Muscle of leg (tissue), 11 donors: ENCODE results near the gene SCAF11. TPM values are rescaled to one million over a fixed set of nuclear protein-coding genes. Genes with fewer than 3 reads are reported as not detected.
A peak's percentile ranks its signal among the peaks of the same experiment; 100 is the strongest.

Experiments used
- DNase-seq: peaks from one replicate; pipeline ENCODE4 v3.0.0; 2013
- H3K27ac ChIP-seq: one replicate; pipeline ENCODE4 v1.5.1; 2013; ENCODE audit warnings: mild to moderate bottlenecking, low read length, control low read depth
- H3K27me3 ChIP-seq: one replicate; pipeline ENCODE4 v1.6.1; 2013; ENCODE audit warnings: low read length; ENCODE audit not compliant: control insufficient read depth, insufficient read depth
- H3K36me3 ChIP-seq: one replicate; pipeline ENCODE4 v1.6.1; 2013; ENCODE audit warnings: low read length; ENCODE audit not compliant: control insufficient read depth, insufficient read depth
- H3K4me1 ChIP-seq: one replicate; pipeline ENCODE4 v1.6.1; 2013; ENCODE audit warnings: low read length; ENCODE audit not compliant: control insufficient read depth, insufficient read depth
- H3K4me3 ChIP-seq: one replicate; pipeline ENCODE4 v1.5.1; 2013; ENCODE audit warnings: low read length, control low read depth
- H3K9me3 ChIP-seq: replicated peaks from 2 replicates; pipeline ENCODE4 v1.6.1; 2013; ENCODE audit warnings: low read depth, low read length; ENCODE audit not compliant: control insufficient read depth
- WGBS: methylation state at CpG from one replicate; pipeline ENCODE4 v1.1.5; 2013; ENCODE audit warnings: missing lambda C conversion rate; ENCODE audit not compliant: insufficient coverage; 5-methylcytosine and 5-hydroxymethylcytosine counted together
- polyA plus RNA-seq, 8 donors: library from polyadenylated mRNA; unstranded; fragments of 120-200 nt; gene quantifications; one replicate each; pipeline versions ENCODE4 v1.2.1 to v1.2.3, GENCODE V29; 2013; ENCODE audit warnings: inconsistent platforms in 1 of 8, low replicate concordance in 1 of 8; ENCODE audit not compliant: insufficient read length in 8 of 8, insufficient read depth in 1 of 8
- total RNA-seq: library from RNA; stranded (reverse); fragments of 120-200 nt; gene quantifications from one replicate; pipeline ENCODE4 v1.2.4, GENCODE V29; 2013

The SCAF11 gene
- total and polyA plus RNA-seq, 9 donors, result 47.6 to 84.5 (median 67.7) TPM

GRCh38 chr12:45986641-45987339 is 3.6 kb downstream of the SCAF11 start:
- WGBS, result 78% methylated on average over 1 of the region's 5 CpGs
- Histone ChIP-seq H3K4me1 (peaks cover 8% of the 10 kb centered on the region), H3K27ac (no peak overlapping the region), H3K4me3 (no peak overlapping the region), H3K27me3 (no peaks in the 10 kb centered on the region), H3K9me3 (no peaks in the 10 kb centered on the region), H3K36me3 (peaks cover 12% of the 10 kb centered on the region)
- peak; percentile 56 for DNase-seq

GRCh38 chr12:45981075-45981837 is 9.1 kb downstream of the SCAF11 start:
- Histone ChIP-seq H3K4me1 (no peaks in the 10 kb centered on the region), H3K9me3 (no peaks in the 10 kb centered on the region), H3K36me3 (peaks cover 5% of the 10 kb centered on the region), H3K4me3 (no peak overlapping the region), H3K27ac (no peak overlapping the region), H3K27me3 (no peaks in the 10 kb centered on the region)
- no CpG with 5 or more reads among the region's 7 CpGs for WGBS
- no peak for DNase-seq

GRCh38 chr12:45980540-45980939 is 9.8 kb downstream of the SCAF11 start:
- Histone ChIP-seq H3K4me1 (no peaks in the 10 kb centered on the region), H3K9me3 (no peaks in the 10 kb centered on the region), H3K27me3 (no peaks in the 10 kb centered on the region), H3K36me3 (no peaks in the 10 kb centered on the region), H3K27ac (no peak overlapping the region), H3K4me3 (no peak overlapping the region)
- WGBS, result no CpG with 5 or more reads among the region's 1 CpG
- DNase-seq, result no peak

- no CpG with 5 or more reads among the region's 2 CpGs for WGBS
- no peak overlapping the region for H3K27ac ChIP-seq
- H3K36me3 ChIP-seq, result peaks cover 3% of the 10 kb centered on the region
- H3K27me3 ChIP-seq, result no peaks in the 10 kb centered on the region
- H3K4me3 ChIP-seq, result no peak overlapping the region
- DNase-seq, result no peak
- H3K4me1 ChIP-seq, result no peaks in the 10 kb centered on the region
- peaks cover 2% of the 10 kb centered on the region for H3K9me3 ChIP-seq
These were observed 12.3 kb downstream of the SCAF11 start for GRCh38 chr12:45978108-45978507.

- DNase-seq, result no peak
- Histone ChIP-seq H3K36me3 (peaks cover 3% of the 10 kb centered on the region), H3K4me1 (no peaks in the 10 kb centered on the region), H3K27ac (no peak overlapping the region), H3K4me3 (no peak overlapping the region), H3K27me3 (no peaks in the 10 kb centered on the region), H3K9me3 (peaks cover 2% of the 10 kb centered on the region)
These were observed 12.8 kb downstream of the SCAF11 start for GRCh38 chr12:45977620-45978019.

GRCh38 chr12:45975506-45975905 is 14.9 kb downstream of the SCAF11 start:
- Histone ChIP-seq H3K36me3 (peaks cover 9% of the 10 kb centered on the region), H3K9me3 (peaks cover 2% of the 10 kb centered on the region), H3K4me3 (no peak overlapping the region), H3K27me3 (no peaks in the 10 kb centered on the region), H3K27ac (no peak overlapping the region), H3K4me1 (no peaks in the 10 kb centered on the region)
- no CpG with 5 or more reads among the region's 6 CpGs for WGBS
- DNase-seq, result no peak

GRCh38 chr12:45974883-45975282 is 15.5 kb downstream of the SCAF11 start:
- no peak for DNase-seq
- Histone ChIP-seq H3K36me3 (peaks cover 11% of the 10 kb centered on the region), H3K4me3 (no peak overlapping the region), H3K27me3 (no peaks in the 10 kb centered on the region), H3K27ac (no peak overlapping the region), H3K4me1 (no peaks in the 10 kb centered on the region), H3K9me3 (peaks cover 2% of the 10 kb centered on the region)
- 100% methylated on average over 1 of the region's 4 CpGs for WGBS

GRCh38 chr12:45974171-45974719 is 16.1 kb downstream of the SCAF11 start:
- peaks cover 11% of the 10 kb centered on the region for H3K36me3 ChIP-seq
- H3K9me3 ChIP-seq, result peaks cover 2% of the 10 kb centered on the region
- no peak for DNase-seq
- H3K4me3 ChIP-seq, result no peak overlapping the region
- no peaks in the 10 kb centered on the region for H3K27me3 ChIP-seq
- H3K27ac ChIP-seq, result no peak overlapping the region
- no peaks in the 10 kb centered on the region for H3K4me1 ChIP-seq

- no CpG with 5 or more reads among the region's 2 CpGs for WGBS
- Histone ChIP-seq H3K4me1 (peaks cover 2% of the 10 kb centered on the region), H3K9me3 (peaks cover 2% of the 10 kb centered on the region), H3K27ac (no peak overlapping the region), H3K27me3 (no peaks in the 10 kb centered on the region), H3K4me3 (no peak overlapping the region), H3K36me3 (peaks cover 11% of the 10 kb centered on the region)
- DNase-seq, result no peak
These were observed 16.8 kb downstream of the SCAF11 start for GRCh38 chr12:45973526-45973925.

GRCh38 chr12:45970391-45970790 is 20.0 kb downstream of the SCAF11 start:
- Histone ChIP-seq H3K4me1 (peaks cover 4% of the 10 kb centered on the region), H3K4me3 (no peak overlapping the region), H3K36me3 (peaks cover 11% of the 10 kb centered on the region), H3K27ac (no peak overlapping the region), H3K9me3 (peaks cover 2% of the 10 kb centered on the region), H3K27me3 (no peaks in the 10 kb centered on the region)
- no CpG with 5 or more reads among the region's 1 CpG for WGBS
- DNase-seq, result no peak
